ENCODE data around the gene PSENEN.
A peak's percentile ranks its signal among the peaks of the same experiment; 100 is the strongest.

The PSENEN gene

DNA sequence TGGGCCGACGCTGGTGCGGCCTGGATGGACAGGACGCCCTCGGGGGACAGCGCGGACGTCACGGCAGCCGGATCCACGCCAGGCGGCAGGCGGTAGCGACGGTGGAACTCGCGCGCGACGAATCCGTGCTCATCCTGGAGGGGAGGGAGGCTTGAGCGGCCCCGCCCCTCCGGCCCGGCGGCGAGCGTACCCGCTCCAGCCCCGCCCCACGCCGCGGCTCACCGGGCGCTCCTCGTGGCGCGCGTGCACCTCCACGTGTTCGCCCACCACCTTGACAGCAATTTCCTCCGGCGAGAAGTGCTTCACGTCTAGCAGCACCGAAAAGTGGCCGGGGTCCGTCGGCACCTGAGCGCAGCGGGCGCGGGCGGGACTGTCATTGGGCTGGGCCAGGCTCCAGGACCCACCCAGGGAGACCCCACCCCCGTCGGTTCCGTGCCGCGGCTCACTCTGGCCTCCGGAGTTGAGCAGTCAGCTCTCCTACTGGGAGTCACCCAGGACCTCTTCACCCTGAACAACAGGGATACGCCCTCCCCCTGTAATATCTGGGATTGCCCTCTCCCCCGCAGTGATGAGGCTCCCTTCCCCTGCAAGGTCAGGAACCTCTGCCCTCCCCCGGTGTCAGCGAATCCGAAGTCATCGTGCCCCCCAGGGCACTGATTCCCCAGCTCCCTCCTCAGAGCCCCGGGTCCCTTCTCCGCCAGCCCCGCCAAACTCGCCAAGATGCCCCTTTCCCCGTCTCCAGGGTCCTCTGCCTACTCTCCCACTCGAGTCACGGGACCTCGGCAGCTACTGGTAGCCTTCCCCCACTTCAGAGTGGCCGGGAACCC is 10.3 kb downstream of the PSENEN start:
- no peak for TF ChIP-seq ZFX (IDR thresholded peaks at IDR 0.05; ENCODE audit: borderline replicate concordance)
- TF ChIP-seq, protein P1, sequence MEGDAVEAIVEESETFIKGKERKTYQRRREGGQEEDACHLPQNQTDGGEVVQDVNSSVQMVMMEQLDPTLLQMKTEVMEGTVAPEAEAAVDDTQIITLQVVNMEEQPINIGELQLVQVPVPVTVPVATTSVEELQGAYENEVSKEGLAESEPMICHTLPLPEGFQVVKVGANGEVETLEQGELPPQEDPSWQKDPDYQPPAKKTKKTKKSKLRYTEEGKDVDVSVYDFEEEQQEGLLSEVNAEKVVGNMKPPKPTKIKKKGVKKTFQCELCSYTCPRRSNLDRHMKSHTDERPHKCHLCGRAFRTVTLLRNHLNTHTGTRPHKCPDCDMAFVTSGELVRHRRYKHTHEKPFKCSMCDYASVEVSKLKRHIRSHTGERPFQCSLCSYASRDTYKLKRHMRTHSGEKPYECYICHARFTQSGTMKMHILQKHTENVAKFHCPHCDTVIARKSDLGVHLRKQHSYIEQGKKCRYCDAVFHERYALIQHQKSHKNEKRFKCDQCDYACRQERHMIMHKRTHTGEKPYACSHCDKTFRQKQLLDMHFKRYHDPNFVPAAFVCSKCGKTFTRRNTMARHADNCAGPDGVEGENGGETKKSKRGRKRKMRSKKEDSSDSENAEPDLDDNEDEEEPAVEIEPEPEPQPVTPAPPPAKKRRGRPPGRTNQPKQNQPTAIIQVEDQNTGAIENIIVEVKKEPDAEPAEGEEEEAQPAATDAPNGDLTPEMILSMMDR (IDR thresholded peaks at IDR 0.05), result no peak
- H3K27ac ChIP-seq, result peak overlapping the region; percentile 97

DNA sequence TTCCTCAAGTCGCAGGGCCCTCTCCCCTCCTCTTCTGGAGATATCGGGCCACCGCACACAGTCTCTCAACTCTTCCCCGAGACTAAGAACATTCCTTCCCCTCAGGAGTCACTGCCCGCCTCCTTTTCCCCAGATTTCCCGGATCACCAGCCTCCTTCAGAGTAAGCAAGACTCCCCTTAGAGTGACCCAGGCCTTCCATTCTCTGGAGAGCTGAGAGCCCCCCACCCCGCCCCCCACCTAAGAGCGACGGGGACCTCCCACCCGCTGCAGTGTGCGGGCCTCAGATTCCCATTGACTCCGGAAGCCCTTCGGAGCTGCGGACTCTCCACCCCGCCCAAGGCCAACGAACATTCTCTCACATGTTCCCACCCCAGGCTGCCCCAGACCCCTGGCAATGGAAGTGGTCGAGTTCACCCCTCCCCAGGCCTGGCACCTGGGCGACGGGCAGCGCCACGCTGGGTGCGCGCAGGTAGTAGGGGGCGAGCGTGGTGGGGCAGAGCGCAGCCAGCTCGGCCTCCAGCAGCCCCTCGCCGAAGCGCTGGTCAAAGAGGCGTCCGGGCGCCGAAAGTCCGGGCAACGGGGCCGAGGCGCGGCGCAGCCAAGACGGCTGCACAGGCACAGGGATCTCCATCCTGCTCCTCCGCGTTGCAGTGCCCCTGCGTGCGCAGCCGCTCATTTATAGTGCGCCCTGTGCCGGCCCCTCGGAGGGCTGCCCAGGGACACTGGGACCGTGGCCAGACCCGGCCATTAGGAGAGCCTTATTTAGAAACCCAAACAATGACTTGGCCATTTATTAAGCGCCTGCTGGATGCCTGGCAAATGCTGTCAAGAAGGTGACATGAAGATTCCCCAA is 11.2 kb downstream of the PSENEN start, which contains the start of gene HSPB6:
HSPB6 (minus strand) TSS at position 653 of the 854 bp plus-strand sequence; CDS start at position 632, 21 bp downstream.
- TF ChIP-seq, protein P1 (IDR thresholded peaks at IDR 0.05), result no peak
- TF ChIP-seq ZFX (IDR thresholded peaks at IDR 0.05; ENCODE audit: borderline replicate concordance), result no peak
- peak within 1 kb of the TSS; percentile 97 for H3K27ac ChIP-seq

DNA sequence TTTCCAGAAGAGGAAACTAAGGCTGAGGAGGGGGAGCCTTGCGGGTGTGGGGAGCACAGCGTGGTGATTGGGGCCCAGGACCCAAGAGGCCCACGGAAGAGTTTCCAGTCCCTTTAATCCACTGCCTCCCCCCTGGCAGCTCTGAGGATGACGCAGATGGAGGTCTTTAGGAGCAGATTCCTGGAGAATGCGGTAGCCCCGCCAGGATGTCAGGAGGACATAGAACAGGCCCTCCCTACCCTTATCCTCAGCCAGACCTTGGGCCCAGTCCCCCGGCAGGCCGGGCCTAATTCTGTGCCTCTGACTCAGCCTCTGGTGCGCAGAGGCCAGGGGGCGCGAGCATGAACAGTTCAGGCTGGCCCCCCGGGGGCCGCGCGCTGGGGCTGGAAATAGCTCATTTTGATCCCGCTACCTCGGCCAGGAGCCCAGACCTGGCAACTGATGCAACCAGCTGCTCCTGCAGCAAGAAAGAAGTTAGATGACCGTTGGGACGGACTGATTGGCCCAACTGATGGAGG is 11.8 kb downstream of the PSENEN start:
- peak overlapping the region; percentile 97 for H3K27ac ChIP-seq
- TF ChIP-seq, protein P1 (IDR thresholded peaks at IDR 0.05), result no peak
- no peak for TF ChIP-seq ZFX (IDR thresholded peaks at IDR 0.05; ENCODE audit: borderline replicate concordance)

DNA sequence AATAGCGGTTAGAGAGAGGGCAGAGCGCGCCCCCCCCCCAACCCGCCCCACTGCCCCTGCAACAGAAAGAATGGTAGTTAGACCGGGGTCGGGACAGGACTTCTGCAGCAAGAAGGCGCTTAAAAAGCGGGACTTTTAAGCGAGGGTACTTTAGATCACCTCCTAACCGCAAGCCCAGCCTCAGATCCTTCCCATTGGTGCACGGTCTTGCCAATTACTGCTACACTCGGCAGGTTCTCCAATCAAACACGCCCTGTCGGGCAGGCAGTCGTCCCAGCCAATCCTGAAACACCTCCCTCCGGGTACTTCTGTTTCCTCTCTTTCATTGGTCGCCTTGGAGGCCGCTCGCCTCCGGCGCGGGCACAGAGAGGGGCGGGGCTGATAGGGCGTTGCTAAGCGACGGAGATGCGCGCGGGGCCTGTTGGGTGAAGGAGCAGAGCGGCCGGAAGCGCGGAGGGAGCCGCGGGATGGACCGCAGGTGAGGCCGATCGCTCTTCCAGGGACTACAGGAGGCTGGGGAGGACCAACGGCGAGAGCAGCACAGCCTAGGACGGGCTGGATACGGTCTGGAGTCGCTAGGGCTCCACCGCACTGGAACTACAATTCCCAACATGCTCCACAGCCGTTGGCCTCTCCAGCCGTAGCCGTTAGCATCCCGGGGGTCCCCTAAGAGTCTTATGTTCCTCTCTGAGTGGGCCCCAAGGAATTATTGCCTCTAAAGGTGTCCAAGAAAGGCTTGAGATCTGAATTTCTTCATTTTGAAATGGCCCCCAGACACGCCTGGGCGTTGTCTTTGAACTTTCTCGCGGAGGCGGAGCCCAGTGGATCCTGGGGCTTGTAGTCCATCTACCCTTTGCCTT is 12.5 kb downstream of the PSENEN start, which contains the start of gene PROSER3:
PROSER3 (plus strand) TSS at position 428 of the 860 bp plus-strand sequence; CDS start at position 468, 40 bp downstream.
- TF ChIP-seq, protein P1 (IDR thresholded peaks at IDR 0.05), result no peak
- TF ChIP-seq ZFX (IDR thresholded peaks at IDR 0.05; ENCODE audit: borderline replicate concordance), result no peak
- H3K27ac ChIP-seq, result peak within 1 kb of the TSS; percentile 97

DNA sequence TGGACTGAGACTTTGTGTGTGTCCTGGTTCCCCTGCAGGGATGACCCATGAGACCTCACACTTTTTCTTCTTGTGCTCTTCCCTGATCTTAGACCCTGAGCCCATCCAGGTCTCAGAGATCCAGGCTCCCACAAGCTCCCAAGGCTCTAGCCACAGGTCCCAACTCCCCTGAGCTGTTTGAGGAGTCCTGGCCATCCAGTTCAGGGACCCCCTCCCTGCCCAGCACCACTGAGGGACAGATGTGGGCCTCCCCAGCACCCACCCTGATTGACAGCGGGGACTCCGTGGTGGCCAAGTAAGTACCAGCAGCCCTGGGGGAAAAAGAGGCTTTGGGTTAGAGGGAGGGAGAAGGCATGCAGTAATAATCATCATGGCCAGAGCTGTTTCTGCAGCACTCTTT is 14.2 kb downstream of the PSENEN start:
- no peak overlapping the region for H3K27ac ChIP-seq
- TF ChIP-seq ZFX (IDR thresholded peaks at IDR 0.05; ENCODE audit: borderline replicate concordance), result no peak
- TF ChIP-seq, protein P1 (IDR thresholded peaks at IDR 0.05), result no peak

DNA sequence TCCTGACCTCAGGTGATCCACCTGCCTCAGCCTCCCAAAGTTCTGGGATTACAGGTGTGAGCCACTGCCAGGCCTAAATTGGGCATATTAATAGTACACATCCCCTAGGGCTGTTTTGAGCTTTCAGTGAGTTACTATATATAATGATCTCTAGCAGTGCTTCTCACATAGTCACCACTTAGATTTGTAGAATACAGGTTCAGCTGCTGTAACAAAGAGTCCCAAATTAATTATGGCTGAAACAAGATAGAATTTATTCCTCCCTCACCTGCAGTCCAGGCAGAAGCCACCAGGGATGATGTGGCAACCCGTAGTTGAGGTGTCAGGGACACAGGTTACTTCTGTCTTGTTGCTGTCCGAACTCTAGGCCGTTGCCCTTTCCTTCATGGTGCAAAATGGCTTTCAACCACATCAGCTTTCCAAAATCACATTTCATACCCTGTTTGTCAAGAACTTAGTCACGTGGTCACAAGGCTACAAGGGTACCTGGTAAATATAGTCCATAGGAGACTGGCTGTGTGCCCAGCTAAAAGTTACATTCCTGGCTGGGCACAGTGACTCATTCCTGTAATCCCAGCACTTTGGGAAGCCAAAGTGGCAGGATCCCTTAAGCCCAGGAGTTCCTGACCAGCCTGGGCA is 15.4 kb downstream of the PSENEN start:
- H3K27ac ChIP-seq, result no peak overlapping the region
- no peak for TF ChIP-seq ZFX (IDR thresholded peaks at IDR 0.05; ENCODE audit: borderline replicate concordance)
- TF ChIP-seq, protein P1 (IDR thresholded peaks at IDR 0.05), result no peak
